Measurements from ENCODE around the gene OR10A3. TPM values are rescaled to one million over a fixed set of nuclear protein-coding genes. Genes with fewer than 3 reads are reported as not detected.
A peak's percentile ranks its signal among the peaks of the same experiment; 100 is the strongest.
"Not testable (repeated sequence)": the region's sequence is repeated elsewhere in the genome, so short reads cannot be mapped to it uniquely, and the experiment has no call there.

The OR10A3 gene
- not detected in 2 replicates for total RNA-seq

GRCh38 chr11:7941608-7942007, at the start of gene OR10A3:
OR10A3 (minus strand) TSS chr11:7941708; CDS start chr11:7939520, 2,188 bp downstream.
- no peak for DNase-seq (ENCODE audit: low read depth in 2 of 2)

- DNase-seq (ENCODE audit: low read depth in 2 of 2): not testable (repeated sequence)
Observed at GRCh38 chr11:7987560-7987883, 46.0 kb upstream of the OR10A3 start.

DNA sequence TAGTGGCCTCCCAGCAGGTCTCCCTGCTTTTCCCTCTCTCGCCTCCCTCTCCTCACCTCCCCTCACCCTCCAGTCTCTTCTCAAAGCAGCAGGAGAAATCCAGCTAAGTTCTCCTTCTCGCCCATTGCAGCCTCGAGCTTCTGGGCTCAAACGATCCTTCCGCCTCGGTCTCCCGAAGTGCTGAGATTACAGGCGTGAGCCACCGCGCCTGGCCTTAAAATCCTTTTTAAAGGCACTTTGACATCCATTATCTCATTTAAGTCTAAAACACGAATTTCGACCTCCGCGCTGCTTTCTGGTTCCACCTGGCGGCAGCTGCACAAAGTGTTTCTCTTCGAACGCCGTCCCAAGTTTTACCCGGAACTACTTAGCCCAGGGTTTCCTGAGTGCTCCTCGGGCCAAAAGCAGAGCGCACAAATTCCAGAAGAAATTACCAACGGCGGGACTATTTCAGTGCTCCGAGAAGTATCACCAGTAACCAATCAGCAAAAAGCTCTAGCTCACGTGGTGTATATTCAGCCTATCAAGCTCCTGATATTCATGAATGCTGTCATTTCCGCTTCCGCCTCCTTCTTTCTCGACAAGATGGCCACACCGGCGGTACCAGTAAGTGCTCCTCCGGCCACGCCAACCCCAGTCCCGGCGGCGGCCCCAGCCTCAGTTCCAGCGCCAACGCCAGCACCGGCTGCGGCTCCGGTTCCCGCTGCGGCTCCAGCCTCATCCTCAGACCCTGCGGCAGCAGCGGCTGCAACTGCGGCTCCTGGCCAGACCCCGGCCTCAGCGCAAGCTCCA, 45.5 kb upstream of the OR10A3 start, which contains the start of gene EIF3F:
EIF3F (plus strand) TSS at position 570 of the 792 bp plus-strand sequence; CDS start at position 586, 16 bp downstream.
- DNase-seq (ENCODE audit: low read depth in 2 of 2): peak; percentile 99 to 100

GRCh38 chr11:7983832-7984590, 42.5 kb upstream of the OR10A3 start:
- no peak for DNase-seq (ENCODE audit: low read depth in 2 of 2)

GRCh38 chr11:7982582-7983119, 41.1 kb upstream of the OR10A3 start:
- DNase-seq (ENCODE audit: low read depth in 2 of 2): no peak

- no peak for DNase-seq (ENCODE audit: low read depth in 2 of 2)
Observed at GRCh38 chr11:7981619-7982157, 40.2 kb upstream of the OR10A3 start.

DNA sequence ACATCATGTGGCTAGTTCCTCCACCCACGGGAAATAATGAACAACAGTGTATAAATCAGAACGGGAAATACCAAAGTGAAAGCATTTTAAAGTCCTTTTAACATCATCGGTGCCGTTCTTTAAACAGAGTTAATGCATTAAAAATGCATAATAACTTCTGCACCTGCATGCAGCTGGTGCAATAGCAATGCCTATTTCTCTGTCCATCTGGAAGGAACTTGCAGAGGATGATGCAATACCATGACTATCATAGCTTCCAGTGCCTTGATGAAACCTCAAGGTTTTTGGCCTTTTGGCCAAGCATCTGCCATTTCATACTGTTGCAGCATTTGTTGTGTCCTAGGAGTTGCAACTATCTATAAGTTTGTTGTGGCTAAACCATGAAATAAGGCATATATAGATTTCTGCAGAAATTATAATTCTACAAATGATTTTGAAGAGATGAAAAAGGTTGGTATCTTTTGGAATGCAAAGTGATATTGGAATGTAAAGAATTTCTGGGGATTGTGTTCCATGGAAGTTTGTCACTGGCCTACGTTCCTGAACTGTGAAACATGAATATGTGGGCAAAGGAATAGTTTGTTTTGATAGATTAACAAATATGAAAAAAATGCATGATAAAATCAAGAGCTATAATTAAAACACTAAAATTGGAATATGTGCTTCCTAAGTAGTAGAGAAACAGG, 35.9 kb upstream of the OR10A3 start:
- peak; percentile 61 to 70 for DNase-seq (ENCODE audit: low read depth in 2 of 2)

- no peak for DNase-seq (ENCODE audit: low read depth in 2 of 2)
Observed at GRCh38 chr11:7974668-7975067, 33.2 kb upstream of the OR10A3 start.

DNA sequence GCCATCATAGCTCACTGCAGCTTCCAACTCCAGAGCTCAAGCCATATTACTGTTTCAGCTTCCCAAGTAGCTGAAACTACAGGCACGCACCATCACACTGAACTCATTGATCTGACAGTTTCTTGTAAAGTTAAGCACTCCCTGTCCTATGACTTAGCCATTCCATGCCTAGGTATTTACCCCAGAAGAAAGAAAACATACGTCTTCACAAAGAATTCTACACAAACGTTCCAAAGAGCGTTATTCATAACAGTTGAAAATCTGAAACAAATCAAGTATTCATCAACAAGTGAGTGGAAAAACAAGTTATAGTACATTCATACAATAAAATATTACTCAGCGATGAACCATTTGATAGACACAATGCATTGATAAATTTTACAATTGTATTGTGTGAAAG, 31.5 kb upstream of the OR10A3 start:
- DNase-seq (ENCODE audit: low read depth in 2 of 2): no peak

DNA sequence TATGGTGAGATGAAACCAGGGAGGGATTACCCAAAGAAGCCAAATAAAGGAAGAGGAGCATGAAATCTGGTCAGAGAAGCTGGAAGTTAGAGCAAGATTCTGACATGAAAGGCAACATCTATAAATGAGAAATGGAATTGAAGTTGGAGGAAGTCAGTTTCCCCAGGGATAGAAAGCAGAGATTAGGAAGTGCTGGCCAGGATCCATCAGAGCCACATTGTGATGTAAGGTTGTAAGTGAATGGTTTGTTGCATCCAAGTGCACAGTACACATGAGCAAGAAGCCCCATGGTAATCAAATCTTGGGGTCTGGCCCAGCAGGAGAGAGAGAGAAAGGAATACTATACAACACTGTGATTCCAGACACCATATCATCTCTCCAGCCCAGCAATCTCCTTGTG, 30.3 kb upstream of the OR10A3 start:
- no peak for DNase-seq (ENCODE audit: low read depth in 2 of 2)

GRCh38 chr11:7969756-7970646, 28.5 kb upstream of the OR10A3 start:
- no peak for DNase-seq (ENCODE audit: low read depth in 2 of 2)

DNA sequence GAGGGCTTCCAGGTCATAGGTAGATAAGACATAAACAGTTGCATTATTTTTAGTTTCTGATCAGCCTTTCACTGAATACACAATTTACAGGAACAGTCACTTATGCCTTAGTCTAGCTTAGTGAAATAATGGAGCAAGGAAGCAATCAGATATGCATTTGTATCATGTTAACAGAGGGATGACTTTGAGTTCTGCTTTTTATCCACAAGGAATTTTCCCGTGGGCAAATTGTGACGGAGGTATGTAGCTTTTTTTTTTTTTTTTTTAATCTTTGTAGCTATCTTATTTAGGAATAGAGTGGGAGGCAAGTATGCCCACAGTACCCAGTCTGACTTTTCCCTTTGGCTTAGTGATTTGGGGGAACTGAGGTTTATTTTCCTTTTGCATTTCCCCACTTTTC, 27.2 kb upstream of the OR10A3 start:
- DNase-seq (ENCODE audit: low read depth in 2 of 2): no peak

- DNase-seq (ENCODE audit: low read depth in 2 of 2): no peak
Observed at GRCh38 chr11:7967826-7968225, 26.3 kb upstream of the OR10A3 start.

DNA sequence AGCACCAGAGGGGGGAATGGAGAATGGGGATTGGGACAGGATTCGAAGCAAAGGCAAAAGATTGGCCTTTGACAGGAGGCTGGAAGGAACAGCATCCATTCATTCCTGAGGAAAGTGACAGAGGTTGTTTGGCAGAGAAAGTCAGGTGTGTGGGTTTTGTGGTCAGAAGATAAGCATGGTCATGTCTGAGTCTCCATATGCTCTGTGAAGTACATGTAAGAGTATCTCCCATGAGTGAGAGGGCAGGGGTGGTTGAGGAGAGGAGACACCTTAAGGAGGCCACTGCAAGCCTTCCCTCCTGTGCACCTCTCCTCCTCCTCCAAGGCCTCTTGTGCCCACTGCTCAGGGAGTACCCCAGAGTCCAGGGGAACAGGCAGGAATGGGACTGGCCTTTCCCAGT, 25.6 kb upstream of the OR10A3 start:
- no peak for DNase-seq (ENCODE audit: low read depth in 2 of 2)

DNA sequence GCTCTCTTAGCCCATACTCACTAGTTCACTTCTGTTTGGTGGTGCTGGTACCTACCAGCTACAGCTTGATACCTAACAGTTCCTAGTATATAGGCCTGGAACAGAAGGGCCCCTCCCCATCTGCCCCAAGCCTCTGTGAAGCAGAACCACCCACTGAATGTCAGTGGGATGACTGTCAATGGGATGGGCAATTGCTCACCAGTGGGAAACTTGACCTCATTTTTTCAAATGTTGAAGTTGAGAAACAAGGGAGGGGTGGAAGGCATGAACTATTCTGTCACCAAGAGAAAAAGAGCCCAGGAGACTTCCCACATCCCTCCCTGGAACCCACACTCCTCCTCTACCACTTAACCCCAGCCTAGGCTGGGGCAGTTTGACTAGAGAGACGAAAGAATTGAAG, 23.9 kb upstream of the OR10A3 start, which contains the start of gene NLRP10:
NLRP10 (minus strand) TSS at position 62 of the 400 bp plus-strand sequence. CDS start 1,952 bp downstream, outside the sequence.
- DNase-seq (ENCODE audit: low read depth in 2 of 2): no peak

DNA sequence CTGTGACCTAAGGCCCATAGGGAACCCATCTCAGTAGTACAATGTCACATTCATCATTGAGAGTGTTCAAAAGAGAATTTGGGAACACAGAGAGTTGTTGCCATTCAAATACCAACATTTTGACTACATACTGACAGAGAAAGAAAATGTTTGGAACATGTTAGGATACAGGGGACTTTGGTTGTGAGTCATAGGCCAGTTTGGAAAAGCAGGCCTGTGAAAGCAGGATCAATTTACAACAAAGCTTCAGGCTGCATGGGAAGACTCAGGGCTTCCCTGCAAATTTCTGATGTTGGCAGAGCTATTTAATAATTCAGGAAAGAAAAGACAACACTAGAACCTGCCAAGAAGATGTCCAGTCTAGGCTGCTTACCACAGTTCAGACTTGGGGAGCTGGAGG, 23.4 kb upstream of the OR10A3 start:
- no peak for DNase-seq (ENCODE audit: low read depth in 2 of 2)

- DNase-seq (ENCODE audit: low read depth in 2 of 2): no peak
Observed at GRCh38 chr11:7964261-7964660, 22.8 kb upstream of the OR10A3 start.

- no peak for DNase-seq (ENCODE audit: low read depth in 2 of 2)
Observed at GRCh38 chr11:7955191-7955590, 13.7 kb upstream of the OR10A3 start.

GRCh38 chr11:7949934-7950333, 8.4 kb upstream of the OR10A3 start:
- no peak for DNase-seq (ENCODE audit: low read depth in 2 of 2)

DNA sequence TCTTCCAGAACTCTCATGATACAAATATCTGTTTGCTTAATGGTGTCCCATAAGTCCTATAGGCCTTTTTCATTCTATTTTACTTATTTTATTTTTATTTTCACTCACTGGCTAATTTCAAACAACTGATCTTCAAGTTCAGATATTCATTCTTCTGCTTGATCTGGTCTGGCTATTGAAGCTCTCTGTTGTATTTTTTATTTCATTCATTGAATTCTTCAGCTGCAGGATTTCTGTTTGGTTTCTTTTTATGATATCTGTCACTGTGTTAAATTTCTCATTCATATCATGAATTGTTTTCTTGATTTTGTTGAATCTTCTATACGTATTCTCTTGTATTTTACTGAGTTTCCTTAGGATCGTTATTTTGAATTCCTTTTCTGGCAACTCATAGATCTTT, 2.6 kb upstream of the OR10A3 start:
- no peak for DNase-seq (ENCODE audit: low read depth in 2 of 2)

- no peak for DNase-seq (ENCODE audit: low read depth in 2 of 2)
Observed at GRCh38 chr11:7941146-7941545, 362 bp downstream of the OR10A3 start.

Data from dermis microvascular lymphatic vessel endothelial cell (primary cell).